DOHH2 (cell line): ENCODE results near the gene CALN1.

Source experiments
- EZH2phosphoT487 ChIP-seq: fragments of 200-600 bp; sonication (generic); IDR thresholded peaks from 2 replicates; pipeline ENCODE4 v1.6.1; 2017; ENCODE audit warnings: borderline replicate concordance, mild to moderate bottlenecking, antibody characterized with exemption, low read length, moderate library complexity, mixed read lengths
- TF ChIP-seq, protein P1 (sequence below): fragments of 200-600 bp; sonication (generic); IDR thresholded peaks from one replicate; pipeline ENCODE4 v1.5.1; 2014; ENCODE audit warnings: antibody characterized with exemption, mild to moderate bottlenecking, low read depth, low read length; ENCODE audit not compliant: poor library complexity, severe bottlenecking

DNA sequence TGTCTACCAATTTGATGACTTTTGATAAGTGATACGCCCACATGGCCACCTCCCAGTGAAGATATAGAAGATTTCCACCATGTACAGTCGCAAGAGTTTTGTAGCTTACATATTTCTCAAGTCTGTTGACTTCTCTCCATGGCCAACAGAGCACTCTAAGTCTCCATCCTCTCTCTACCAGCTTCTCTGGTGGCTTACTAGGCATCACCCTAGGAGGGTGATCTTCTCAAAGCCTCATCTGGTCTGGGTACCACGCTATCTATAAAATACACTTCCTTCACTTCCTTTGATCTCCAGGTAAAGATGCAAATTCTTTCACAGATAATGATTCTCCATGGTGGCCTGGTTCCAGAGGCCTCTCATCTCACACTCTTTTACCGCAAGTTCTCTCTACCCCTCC lies 49.9 kb downstream of the CALN1 start:
- TF ChIP-seq, protein P1, sequence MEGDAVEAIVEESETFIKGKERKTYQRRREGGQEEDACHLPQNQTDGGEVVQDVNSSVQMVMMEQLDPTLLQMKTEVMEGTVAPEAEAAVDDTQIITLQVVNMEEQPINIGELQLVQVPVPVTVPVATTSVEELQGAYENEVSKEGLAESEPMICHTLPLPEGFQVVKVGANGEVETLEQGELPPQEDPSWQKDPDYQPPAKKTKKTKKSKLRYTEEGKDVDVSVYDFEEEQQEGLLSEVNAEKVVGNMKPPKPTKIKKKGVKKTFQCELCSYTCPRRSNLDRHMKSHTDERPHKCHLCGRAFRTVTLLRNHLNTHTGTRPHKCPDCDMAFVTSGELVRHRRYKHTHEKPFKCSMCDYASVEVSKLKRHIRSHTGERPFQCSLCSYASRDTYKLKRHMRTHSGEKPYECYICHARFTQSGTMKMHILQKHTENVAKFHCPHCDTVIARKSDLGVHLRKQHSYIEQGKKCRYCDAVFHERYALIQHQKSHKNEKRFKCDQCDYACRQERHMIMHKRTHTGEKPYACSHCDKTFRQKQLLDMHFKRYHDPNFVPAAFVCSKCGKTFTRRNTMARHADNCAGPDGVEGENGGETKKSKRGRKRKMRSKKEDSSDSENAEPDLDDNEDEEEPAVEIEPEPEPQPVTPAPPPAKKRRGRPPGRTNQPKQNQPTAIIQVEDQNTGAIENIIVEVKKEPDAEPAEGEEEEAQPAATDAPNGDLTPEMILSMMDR: no peak
- no peak for TF ChIP-seq EZH2phosphoT487
